GM18858 (cell line): ENCODE measurements around the gene ZNHIT6.
"Not testable (repeated sequence)": the region's sequence is repeated elsewhere in the genome, so short reads cannot be mapped to it uniquely, and the experiment has no call there.

Experiments
- ATAC-seq: cut with Tn5 transposase; IDR thresholded peaks from one replicate; pipeline ENCODE4 v1.9.1; 2021; ENCODE audit not compliant: unreplicated experiment

ZNHIT6 gene, protein sequence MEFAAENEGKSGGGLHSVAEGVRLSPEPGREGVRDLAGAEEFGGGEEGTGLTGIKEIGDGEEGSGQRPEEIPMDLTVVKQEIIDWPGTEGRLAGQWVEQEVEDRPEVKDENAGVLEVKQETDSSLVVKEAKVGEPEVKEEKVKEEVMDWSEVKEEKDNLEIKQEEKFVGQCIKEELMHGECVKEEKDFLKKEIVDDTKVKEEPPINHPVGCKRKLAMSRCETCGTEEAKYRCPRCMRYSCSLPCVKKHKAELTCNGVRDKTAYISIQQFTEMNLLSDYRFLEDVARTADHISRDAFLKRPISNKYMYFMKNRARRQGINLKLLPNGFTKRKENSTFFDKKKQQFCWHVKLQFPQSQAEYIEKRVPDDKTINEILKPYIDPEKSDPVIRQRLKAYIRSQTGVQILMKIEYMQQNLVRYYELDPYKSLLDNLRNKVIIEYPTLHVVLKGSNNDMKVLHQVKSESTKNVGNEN

GRCh38 chr1:85707990-85708828 is at the start of gene ZNHIT6:
ZNHIT6 (minus strand) TSS chr1:85708433; CDS start chr1:85708284, 149 bp downstream.
- peak; percentile 85 for ATAC-seq

- ATAC-seq: no peak
Measured at GRCh38 chr1:85756864-85757263, 48.6 kb upstream of the ZNHIT6 start.

DNA sequence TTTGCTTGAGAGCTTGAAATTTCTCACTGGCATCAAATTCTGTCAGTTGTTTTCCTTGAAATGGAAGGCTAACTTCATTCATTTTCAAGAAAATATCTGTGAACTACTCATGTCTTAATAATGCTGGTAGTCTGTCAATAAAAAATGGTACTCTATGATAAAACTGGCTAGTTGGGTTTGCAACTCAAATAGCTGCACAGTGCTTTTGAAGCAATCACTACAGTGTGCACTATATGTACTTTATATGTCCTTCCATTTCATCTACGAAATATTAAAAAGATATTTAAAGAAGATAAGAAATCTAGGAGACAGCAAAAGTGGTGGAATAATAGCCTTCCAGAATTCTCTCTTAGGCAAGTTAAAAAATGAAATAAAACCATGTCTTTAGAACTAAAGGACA is 39.9 kb upstream of the ZNHIT6 start:
- ATAC-seq: no peak

GRCh38 chr1:85746777-85747176 is 38.5 kb upstream of the ZNHIT6 start:
- ATAC-seq: no peak

- ATAC-seq: no peak
Measured at GRCh38 chr1:85743814-85744213, 35.6 kb upstream of the ZNHIT6 start.

- no peak for ATAC-seq
Measured at GRCh38 chr1:85734931-85735330, 26.7 kb upstream of the ZNHIT6 start.

DNA sequence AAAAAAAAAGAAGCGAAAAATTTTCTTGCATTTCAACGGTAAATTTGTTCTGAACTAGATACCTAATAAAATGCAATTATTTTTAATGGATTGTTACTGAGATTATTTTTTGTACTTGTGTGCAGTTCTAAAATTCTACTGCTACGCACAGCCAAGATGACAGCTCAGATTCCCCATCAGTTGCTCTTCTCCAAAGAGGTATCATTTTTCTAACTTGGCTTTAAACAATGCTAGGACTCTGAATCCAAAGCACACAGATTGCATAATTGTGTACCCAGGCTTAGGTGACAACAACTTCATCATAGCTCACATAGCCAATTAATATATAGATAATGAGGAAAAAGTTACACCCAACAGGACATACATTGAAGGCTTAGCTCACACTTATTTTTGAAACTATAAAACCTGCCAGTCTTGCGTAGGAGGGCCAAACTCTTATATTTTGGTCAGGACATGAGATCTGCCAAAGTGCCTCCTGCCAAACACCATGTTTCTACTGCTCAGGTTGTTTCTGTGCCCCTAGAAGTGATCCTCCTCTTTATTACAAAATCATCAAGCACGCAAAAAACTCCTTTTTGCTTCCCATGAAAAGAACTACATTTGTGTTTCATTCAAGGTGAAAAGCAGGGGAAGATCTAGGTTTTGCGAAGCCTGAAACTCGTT is 10.6 kb upstream of the ZNHIT6 start:
- no peak for ATAC-seq

DNA sequence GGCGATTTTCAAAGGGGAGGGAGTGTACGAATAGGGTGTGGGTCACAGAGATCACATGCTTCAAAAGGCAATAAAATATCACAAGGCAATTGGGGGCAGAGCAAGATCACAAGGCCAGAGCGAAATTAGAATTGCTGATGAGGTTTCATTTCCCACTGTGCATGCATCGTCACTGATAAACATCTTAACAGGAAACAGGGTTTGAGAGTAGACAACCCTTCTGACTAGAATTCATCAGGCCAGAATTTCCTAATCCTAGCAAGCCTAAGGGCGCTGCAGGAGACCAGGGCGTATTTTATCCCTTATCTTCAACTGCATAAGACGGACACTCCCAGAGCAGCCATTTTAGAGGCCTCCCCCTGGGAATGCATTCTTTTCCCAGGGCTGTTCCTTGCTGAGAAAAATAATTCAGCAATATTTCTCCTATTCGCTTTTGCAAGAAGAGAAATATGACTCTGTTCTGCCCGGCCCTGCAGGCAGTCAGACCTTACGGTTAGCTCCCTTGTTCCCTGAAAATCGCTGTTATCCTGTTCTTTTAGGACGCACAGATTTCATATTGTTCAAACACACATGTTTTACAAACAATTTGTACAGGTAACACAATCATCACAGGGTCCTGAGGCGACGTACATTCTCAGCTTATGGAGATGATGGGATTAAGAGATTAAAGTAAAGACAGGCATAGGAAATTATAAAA is 6.3 kb upstream of the ZNHIT6 start:
- ATAC-seq: not testable (repeated sequence)

DNA sequence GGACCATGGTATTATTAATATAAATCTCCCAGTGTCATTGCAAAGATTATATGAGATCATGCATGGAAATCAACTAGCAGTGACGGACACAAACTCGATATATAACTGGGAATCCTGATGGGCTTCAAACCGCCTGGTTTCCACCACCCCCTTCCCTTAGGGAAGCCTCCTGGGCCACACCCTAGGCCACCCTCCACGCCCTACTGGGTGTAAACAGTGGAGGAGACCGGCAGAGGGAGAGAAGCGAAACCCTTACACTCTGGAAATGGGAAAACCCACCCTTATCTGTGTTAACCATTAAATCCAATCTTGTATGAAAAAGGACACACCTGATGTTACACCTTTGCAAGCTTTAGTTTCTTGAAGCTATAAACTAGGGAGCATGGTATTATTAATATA is 595 bp upstream of the ZNHIT6 start:
- ATAC-seq: no peak

DNA sequence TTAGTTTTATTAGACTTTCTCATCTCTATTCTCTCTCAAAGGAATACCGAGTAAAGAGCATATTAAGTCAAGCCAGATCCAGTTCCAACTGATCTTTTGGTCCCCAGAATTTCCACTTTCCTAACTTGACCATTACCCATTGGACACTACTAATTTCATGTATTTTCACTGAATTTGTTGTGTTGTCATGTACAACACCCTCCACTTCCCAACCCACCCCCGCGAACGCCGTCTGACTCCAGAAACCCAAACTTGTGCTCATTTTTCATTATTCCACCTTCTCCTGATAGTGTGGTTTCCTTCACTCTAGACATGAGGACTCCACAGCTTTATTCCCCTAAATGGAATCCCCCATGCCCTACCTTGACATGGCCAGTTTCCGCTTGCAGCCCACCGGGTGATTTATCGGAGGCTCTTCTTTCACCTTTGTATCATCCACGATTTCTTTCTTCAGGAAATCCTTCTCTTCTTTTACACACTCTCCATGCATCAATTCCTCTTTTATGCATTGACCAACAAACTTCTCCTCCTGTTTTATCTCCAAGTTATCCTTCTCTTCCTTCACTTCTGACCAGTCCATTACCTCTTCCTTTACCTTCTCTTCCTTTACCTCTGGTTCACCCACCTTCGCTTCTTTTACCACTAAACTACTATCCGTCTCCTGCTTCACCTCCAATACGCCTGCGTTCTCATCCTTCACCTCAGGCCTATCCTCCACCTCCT is 805 bp downstream of the ZNHIT6 start:
- ATAC-seq: peak; percentile 12

GRCh38 chr1:85705940-85706339 is 2.3 kb downstream of the ZNHIT6 start:
- ATAC-seq: no peak

- ATAC-seq: no peak
Measured at GRCh38 chr1:85700422-85700821, 7.8 kb downstream of the ZNHIT6 start.

GRCh38 chr1:85697895-85698294 is 10.3 kb downstream of the ZNHIT6 start:
- ATAC-seq: no peak

- ATAC-seq: no peak
Measured at GRCh38 chr1:85692730-85693314, 15.4 kb downstream of the ZNHIT6 start.

DNA sequence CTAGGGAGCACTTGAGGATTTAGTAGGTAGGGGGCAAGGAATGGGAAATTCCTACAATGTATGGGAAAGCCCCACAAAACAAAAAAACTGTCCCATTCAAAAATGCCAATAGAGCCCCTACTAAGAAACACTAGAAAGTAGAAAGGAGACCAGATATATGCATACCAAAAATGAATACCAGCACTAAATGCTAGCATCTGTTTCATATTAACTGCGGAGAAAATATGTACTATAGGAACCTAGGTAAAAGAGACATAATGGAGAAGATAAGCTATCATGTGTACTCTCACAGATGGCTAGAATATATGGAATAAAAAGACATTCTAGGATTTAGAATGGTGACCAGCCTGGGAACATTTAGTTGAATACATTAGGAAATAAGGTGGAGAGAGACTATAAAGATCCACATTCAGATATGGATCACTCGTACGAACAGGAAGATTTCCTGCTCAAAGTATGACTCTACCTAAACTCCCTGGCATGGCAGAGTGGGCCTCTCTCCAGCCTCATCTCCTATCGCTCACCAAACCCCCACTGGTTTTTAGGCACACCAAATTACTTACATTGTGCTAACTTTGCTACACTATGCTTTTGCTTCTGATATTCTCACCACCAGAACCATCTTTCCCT is 18.3 kb downstream of the ZNHIT6 start:
- no peak for ATAC-seq

DNA sequence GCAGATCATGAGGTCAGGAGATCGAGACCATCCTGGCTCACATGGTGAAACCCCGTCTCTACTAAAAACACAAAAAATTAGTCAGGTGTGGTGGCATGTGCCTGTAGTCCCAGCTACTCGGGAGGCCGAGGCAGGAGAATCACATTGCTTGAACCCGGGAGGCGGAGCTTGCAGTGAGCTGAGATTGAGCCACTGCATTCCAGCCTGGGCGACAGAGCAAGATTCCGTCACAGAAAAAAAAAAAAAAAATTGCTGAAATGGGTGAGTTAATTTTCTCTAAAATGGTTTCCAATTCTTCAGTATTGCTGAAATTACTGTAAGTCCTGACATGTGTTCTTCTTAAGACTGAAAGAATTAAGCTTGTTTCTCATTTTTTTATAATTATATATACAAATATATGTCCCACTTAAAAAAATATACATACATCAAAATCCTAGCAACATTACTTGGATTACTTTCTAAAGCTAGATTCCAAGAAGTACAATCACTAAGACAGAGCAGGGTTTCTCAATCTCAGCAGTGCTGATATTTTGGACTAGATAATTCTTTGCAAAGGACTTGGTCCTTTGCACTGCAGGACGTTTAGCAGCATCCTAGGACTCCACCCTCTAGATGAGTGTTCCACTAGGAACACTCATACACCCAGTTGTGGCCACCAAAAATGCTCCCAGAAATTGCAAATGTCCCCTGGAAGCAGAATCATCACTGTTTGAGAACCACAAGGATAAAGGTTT is 24.8 kb downstream of the ZNHIT6 start:
- no peak for ATAC-seq

- ATAC-seq: no peak
Measured at GRCh38 chr1:85681087-85681486, 27.1 kb downstream of the ZNHIT6 start.

DNA sequence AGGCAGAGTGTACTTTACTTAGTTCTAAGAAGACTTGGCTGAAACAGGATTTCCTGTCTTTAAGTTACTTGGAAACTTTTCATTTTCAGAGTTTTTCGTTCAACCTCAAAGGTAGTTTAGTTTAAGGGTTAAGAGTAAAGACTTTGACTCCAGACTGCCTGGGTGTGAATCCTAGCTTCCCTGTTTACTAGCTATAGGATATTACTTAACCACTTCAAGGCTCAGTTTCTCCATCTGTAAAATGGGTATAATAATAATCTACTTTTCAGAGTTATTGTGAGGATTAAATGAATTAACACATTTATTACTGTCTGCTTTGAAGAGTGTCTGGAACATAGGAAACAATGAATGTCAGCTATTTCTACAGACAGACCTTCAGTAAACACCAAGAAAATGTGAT is 30.0 kb downstream of the ZNHIT6 start:
- no peak for ATAC-seq

GRCh38 chr1:85677656-85678055 is 30.6 kb downstream of the ZNHIT6 start:
- no peak for ATAC-seq
